Measurements from ENCODE around the gene KPNA1. TPM values are rescaled to one million over a fixed set of nuclear protein-coding genes. Genes with fewer than 3 reads are reported as not detected.

KPNA1 gene
- polyA plus RNA-seq, 2 of the 4 experiments (the other 2 are of a cell fraction) = 48.1 to 81.8 TPM

- Histone ChIP-seq H3K9me3 (no peaks in the 10 kb centered on the region), H3K4me2 (no peak overlapping the region), H3K4me1 (peaks cover 6% of the 10 kb centered on the region; the same call in 1 of the 3 replicates), H3K4me3 (no peak overlapping the region), H3K27ac (no peak overlapping the region)
- ATAC-seq = no peak
- WGBS (ENCODE audit: missing lambda C conversion rate) = 77% methylated on average over 6 of the region's 6 CpGs
- DNase-seq (ENCODE audit: low read depth in 1 of 2, low spot score in 1 of 2) = no peak
- TF ChIP-seq RNF2 (IDR thresholded peaks at IDR 0.05; ENCODE audit: borderline replicate concordance, low read depth) (no peak), TFCP2L1 (CRISPR knock-in tag; IDR thresholded peaks at IDR 0.05) (no peak), FOXS1 (CRISPR knock-in tag; IDR thresholded peaks at IDR 0.05) (no peak), NPAS2 (CRISPR knock-in tag; IDR thresholded peaks at IDR 0.05; ENCODE audit: borderline replicate concordance) (no peak), MAX (IDR thresholded peaks at IDR 0.05) (no peak), NR3C1 (IDR thresholded peaks at IDR 0.05) (no peak), ZNF302 (CRISPR knock-in tag; IDR thresholded peaks at IDR 0.05) (no peak), CBX8 (IDR thresholded peaks at IDR 0.05) (no peak), EHF (CRISPR knock-in tag; IDR thresholded peaks at IDR 0.05) (no peak), EP300 (IDR thresholded peaks at IDR 0.05) (no peak), HMGXB4 (CRISPR knock-in tag; IDR thresholded peaks at IDR 0.05; ENCODE audit: borderline replicate concordance) (no peak)
- ChIA-PET CTCF (interaction anchor here (1.3 to 3.6 kb wide), 4 partner anchors 16 to 270 kb away, joined by 3 to 22 read pairs (median 14); partner anchors contain the start of genes FAM162A and MIX23), POLR2A (interaction anchor here (2.2 kb wide), 1 partner anchor 25 kb away, joined by 5 read pairs; the partner anchor contains the start of gene FAM162A)
- FAIRE-seq = no peak
These were observed 105.3 kb downstream of the KPNA1 start for GRCh38 chr3:122409446-122409845.

- CTCF ChIA-PET = interaction anchor here (1.1 to 3.6 kb wide), 5 partner anchors 12 to 271 kb away, joined by 3 to 22 read pairs (median 7); partner anchors contain the start of genes FAM162A and MIX23
- no peak for DNase-seq (ENCODE audit: low read depth in 1 of 2, low spot score in 1 of 2)
- POLR2A ChIA-PET = interaction anchor here (0.9 to 1.0 kb wide), 2 partner anchors 8 to 25 kb away, joined by 3 to 4 read pairs; partner anchors contain the start of genes MIX23 and WDR5B
- no peak for FAIRE-seq
- no peak for TF ChIP-seq RFX5 (IDR thresholded peaks at IDR 0.05)
- no peak for TF ChIP-seq JUN (IDR thresholded peaks at IDR 0.05)
- no peak for TF ChIP-seq PBX3 (IDR thresholded peaks at IDR 0.05)
- no peak for TF ChIP-seq HDAC2 (IDR thresholded peaks at IDR 0.05)
- TF ChIP-seq ZC3H11A (IDR thresholded peaks at IDR 0.05) = no peak
- no peak for TF ChIP-seq MYC (IDR thresholded peaks at IDR 0.05; ENCODE audit: borderline replicate concordance, low read length)
- no peak for ATAC-seq
- Histone ChIP-seq H3K9me3 (no peaks in the 10 kb centered on the region), H3K4me2 (no peak overlapping the region), H3K27ac (no peak overlapping the region), H3K4me3 (no peak overlapping the region), H3K4me1 (peaks cover 5% of the 10 kb centered on the region; the same call in 1 of the 3 replicates)
- 91% methylated on average over 1 of the region's 1 CpG for WGBS (ENCODE audit: missing lambda C conversion rate)
These were observed 106.8 kb downstream of the KPNA1 start for GRCh38 chr3:122407946-122408345.

GRCh38 chr3:122406198-122406597 is 108.5 kb downstream of the KPNA1 start:
- no peak for ATAC-seq
- Histone ChIP-seq H3K9me3 (no peaks in the 10 kb centered on the region), H3K4me1 (peaks cover 5% of the 10 kb centered on the region; the same call in 1 of the 3 replicates), H3K27ac (no peak overlapping the region), H3K4me3 (no peak overlapping the region), H3K4me2 (no peak overlapping the region)
- no peak for TF ChIP-seq ZSCAN20 (CRISPR knock-in tag; IDR thresholded peaks at IDR 0.05)
- TF ChIP-seq PHF8 (IDR thresholded peaks at IDR 0.05; ENCODE audit: borderline replicate concordance, low read depth) = no peak
- no peak for TF ChIP-seq MAFK (IDR thresholded peaks at IDR 0.05; ENCODE audit: partially characterized antibody)
- no peak for TF ChIP-seq SMC3 (IDR thresholded peaks at IDR 0.05)
- no peak for TF ChIP-seq CHD4 (IDR thresholded peaks at IDR 0.05; ENCODE audit: borderline replicate concordance)
- no peak for TF ChIP-seq NPAS2 (CRISPR knock-in tag; IDR thresholded peaks at IDR 0.05; ENCODE audit: borderline replicate concordance)
- ChIA-PET CTCF (interaction anchor here (1.0 to 3.7 kb wide), 2 partner anchors 13 to 797 kb away, joined by 3 to 12 read pairs; no protein-coding TSS in a partner anchor), POLR2A (no interaction called here)
- no peak for DNase-seq (ENCODE audit: low read depth in 1 of 2, low spot score in 1 of 2)
- 83% methylated on average over 4 of the region's 4 CpGs for WGBS (ENCODE audit: missing lambda C conversion rate)
- FAIRE-seq = no peak
